Measurements from ENCODE around the gene TAF8. TPM values are rescaled to one million over a fixed set of nuclear protein-coding genes. Genes with fewer than 3 reads are reported as not detected.
A peak's percentile ranks its signal among the peaks of the same experiment; 100 is the strongest.

The TAF8 gene
- total and polyA plus RNA-seq, 10 of the 15 experiments (the other 5 are each of a cell fraction or from before 2014, with no cell fraction given), result 11.7 to 30.9 (median 19.9) TPM

DNA sequence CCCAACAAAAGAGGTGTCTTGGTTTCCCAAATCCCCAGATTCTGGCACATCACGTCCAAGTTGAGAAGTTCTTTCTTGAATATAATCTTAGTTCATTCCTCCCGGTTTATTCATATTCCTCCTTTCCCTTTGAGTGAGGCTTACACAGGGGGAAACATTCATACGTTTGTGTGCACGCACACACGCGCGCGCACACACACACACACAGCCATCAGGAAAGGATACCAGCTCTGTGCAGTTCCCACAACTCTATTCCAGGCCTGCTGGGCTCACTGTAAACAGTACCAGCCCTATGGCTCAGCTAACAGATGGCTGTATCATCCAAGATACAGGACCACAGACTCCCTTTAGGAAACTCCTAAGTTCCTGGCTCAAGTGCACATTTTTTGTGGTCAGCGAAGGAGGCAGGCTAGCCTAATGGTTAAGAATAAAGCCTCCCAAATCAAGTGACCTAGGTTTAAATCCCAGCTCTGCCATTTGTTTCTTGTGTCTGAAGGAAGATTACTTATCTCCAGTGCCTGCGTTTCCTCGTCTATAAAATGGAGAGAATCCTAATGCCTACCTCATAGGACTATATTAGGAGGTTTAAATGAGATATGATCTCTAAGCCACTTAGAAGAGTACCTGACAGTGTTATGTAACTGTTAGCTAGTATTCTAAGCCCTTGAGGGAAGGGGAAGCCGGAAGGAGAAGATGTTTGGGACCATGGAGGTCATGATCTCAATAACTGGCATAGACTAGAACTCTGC, 3.7 kb upstream of the TAF8 start:
- no peak overlapping the region for H3K27ac ChIP-seq (ENCODE audit: control insufficient read depth, insufficient read depth)
- CTCF ChIA-PET, result interaction anchor here (0.5 to 11.2 kb wide), 11 partner anchors 83 to 262 kb away, joined by 3 to 193 read pairs (median 22); partner anchors contain the start of genes BYSL, CCND3, MED20 and PRICKLE4
- BruUV-seq (replicated peaks), result no TSS peak
- H3K4me3 ChIP-seq, result no peak overlapping the region
- H3K9ac ChIP-seq (ENCODE audit: control insufficient read depth, insufficient read depth, low read length), result no peak overlapping the region
- peak overlapping the region; percentile 80 for H3K4me2 ChIP-seq (ENCODE audit: control insufficient read depth, insufficient read depth)
- no peaks in the 10 kb centered on the region for H3K27me3 ChIP-seq (replicated peaks in 1 of 2; ENCODE audit: control insufficient read depth in 2 of 2, insufficient read depth in 2 of 2, low read length in 1 of 2)
- intact Hi-C loops (cut with micrococcal nuclease; ENCODE audit: unreplicated experiment) (loop anchor here (10.0 kb wide), 2 partner anchors 342 to 442 kb away; no protein-coding TSS in a partner anchor), in situ Hi-C loops (cut with MboI) (loop anchor here (10.0 kb wide), 2 partner anchors 112 to 442 kb away; no protein-coding TSS in a partner anchor)
- H3K79me2 ChIP-seq (ENCODE audit: control insufficient read depth, insufficient read depth, low read length), result peaks cover 8% of the 10 kb centered on the region
- no peaks in the 10 kb centered on the region for H3K9me3 ChIP-seq (replicated peaks; ENCODE audit: control insufficient read depth, insufficient read depth, low read length)
- peak overlapping the region; percentile 7; the same call in 1 of the 2 replicates for H2AFZ ChIP-seq (ENCODE audit: control insufficient read depth, low read depth, low read length)
- no peak for FAIRE-seq
- WGBS (ENCODE audit: insufficient coverage, insufficient replicate concordance, low lambda C conversion rate, missing lambda C conversion rate), result 84% methylated on average over 12 of the region's 12 CpGs
- ATAC-seq, result no peak
- TF ChIP-seq, protein P1, sequence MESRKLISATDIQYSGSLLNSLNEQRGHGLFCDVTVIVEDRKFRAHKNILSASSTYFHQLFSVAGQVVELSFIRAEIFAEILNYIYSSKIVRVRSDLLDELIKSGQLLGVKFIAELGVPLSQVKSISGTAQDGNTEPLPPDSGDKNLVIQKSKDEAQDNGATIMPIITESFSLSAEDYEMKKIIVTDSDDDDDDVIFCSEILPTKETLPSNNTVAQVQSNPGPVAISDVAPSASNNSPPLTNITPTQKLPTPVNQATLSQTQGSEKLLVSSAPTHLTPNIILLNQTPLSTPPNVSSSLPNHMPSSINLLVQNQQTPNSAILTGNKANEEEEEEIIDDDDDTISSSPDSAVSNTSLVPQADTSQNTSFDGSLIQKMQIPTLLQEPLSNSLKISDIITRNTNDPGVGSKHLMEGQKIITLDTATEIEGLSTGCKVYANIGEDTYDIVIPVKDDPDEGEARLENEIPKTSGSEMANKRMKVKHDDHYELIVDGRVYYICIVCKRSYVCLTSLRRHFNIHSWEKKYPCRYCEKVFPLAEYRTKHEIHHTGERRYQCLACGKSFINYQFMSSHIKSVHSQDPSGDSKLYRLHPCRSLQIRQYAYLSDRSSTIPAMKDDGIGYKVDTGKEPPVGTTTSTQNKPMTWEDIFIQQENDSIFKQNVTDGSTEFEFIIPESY (IDR thresholded peaks at IDR 0.05), result no peak
- TF ChIP-seq HDGF (IDR thresholded peaks at IDR 0.05) (no peak), SIN3A (IDR thresholded peaks at IDR 0.05; ENCODE audit: low read depth, low read length) (no peak), BRCA1 (IDR thresholded peaks at IDR 0.05; ENCODE audit: low read depth, low read length) (no peak)
- TF ChIP-seq, protein P2, sequence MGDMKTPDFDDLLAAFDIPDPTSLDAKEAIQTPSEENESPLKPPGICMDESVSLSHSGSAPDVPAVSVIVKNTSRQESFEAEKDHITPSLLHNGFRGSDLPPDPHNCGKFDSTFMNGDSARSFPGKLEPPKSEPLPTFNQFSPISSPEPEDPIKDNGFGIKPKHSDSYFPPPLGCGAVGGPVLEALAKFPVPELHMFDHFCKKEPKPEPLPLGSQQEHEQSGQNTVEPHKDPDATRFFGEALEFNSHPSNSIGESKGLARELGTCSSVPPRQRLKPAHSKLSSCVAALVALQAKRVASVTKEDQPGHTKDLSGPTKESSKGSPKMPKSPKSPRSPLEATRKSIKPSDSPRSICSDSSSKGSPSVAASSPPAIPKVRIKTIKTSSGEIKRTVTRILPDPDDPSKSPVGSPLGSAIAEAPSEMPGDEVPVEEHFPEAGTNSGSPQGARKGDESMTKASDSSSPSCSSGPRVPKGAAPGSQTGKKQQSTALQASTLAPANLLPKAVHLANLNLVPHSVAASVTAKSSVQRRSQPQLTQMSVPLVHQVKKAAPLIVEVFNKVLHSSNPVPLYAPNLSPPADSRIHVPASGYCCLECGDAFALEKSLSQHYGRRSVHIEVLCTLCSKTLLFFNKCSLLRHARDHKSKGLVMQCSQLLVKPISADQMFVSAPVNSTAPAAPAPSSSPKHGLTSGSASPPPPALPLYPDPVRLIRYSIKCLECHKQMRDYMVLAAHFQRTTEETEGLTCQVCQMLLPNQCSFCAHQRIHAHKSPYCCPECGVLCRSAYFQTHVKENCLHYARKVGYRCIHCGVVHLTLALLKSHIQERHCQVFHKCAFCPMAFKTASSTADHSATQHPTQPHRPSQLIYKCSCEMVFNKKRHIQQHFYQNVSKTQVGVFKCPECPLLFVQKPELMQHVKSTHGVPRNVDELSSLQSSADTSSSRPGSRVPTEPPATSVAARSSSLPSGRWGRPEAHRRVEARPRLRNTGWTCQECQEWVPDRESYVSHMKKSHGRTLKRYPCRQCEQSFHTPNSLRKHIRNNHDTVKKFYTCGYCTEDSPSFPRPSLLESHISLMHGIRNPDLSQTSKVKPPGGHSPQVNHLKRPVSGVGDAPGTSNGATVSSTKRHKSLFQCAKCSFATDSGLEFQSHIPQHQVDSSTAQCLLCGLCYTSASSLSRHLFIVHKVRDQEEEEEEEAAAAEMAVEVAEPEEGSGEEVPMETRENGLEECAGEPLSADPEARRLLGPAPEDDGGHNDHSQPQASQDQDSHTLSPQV (IDR thresholded peaks at IDR 0.05), result no peak
- SMC1A ChIA-PET (ENCODE audit: uncharacterized antibody, unreplicated experiment), result interaction anchor here (1.0 to 12.3 kb wide), 8 partner anchors 16 to 313 kb away, joined by 4 to 138 read pairs (median 15); partner anchors contain the start of genes BYSL, CCND3, MED20 and TOMM6
- no peaks in the 10 kb centered on the region for H4K20me1 ChIP-seq (ENCODE audit: control insufficient read depth, insufficient read depth)
- H3K36me3 ChIP-seq (ENCODE audit: control insufficient read depth in 2 of 2, insufficient read depth in 2 of 2, low read length in 1 of 2), result no peaks in the 10 kb centered on the region
- peaks cover 43% of the 10 kb centered on the region for H3K4me1 ChIP-seq (ENCODE audit: control insufficient read depth, insufficient read depth, low read length)
- RAD21 ChIA-PET (ENCODE audit: unreplicated experiment), result interaction anchor here (1.2 to 8.3 kb wide), 8 partner anchors 58 to 267 kb away, joined by 3 to 80 read pairs (median 9); partner anchors contain the start of genes BYSL, FRS3, MED20 and PRICKLE4
- POLR2A ChIA-PET, result interaction anchor here (0.6 to 4.6 kb wide), 3 partner anchors 21 to 1123 kb away, joined by 4 to 30 read pairs (median 6); partner anchors contain the start of gene TOMM6
- no peak for DNase-seq (ENCODE audit: low read depth, low spot score)

Measured in GM12878 (cell line).